IPS-20b (cell line): ENCODE measurements around the gene TUBA1B.
"Not testable (repeated sequence)": the region's sequence is repeated elsewhere in the genome, so short reads cannot be mapped to it uniquely, and the experiment has no call there.

Source experiments
- H3K27ac ChIP-seq: one replicate; pipeline ENCODE4 v1.5.1; 2013; ENCODE audit warnings: low read length
- H3K27me3 ChIP-seq: 2 replicates; pipeline ENCODE4 v1.6.1; 2013; ENCODE audit warnings: mild to moderate bottlenecking, low read length, inconsistent platforms; ENCODE audit not compliant: insufficient read depth
- H3K36me3 ChIP-seq: 2 replicates; pipeline ENCODE4 v1.6.1; 2013; ENCODE audit warnings: low read depth, mild to moderate bottlenecking, inconsistent platforms, low read length, moderate library complexity; ENCODE audit not compliant: insufficient read depth
- H3K4me1 ChIP-seq: 2 replicates; pipeline ENCODE4 v1.6.1; 2013; ENCODE audit warnings: mild to moderate bottlenecking, control low read depth, inconsistent platforms, low read length, moderate library complexity; ENCODE audit not compliant: insufficient read depth
- H3K4me3 ChIP-seq: 2 replicates; pipeline ENCODE4 v1.5.1; 2013; ENCODE audit warnings: mild to moderate bottlenecking, low read length, inconsistent platforms
- H3K9ac ChIP-seq: 2 replicates; pipeline ENCODE4 v1.6.1; 2013; ENCODE audit warnings: low read depth, mild to moderate bottlenecking, inconsistent platforms, low read length, moderate library complexity
- H3K9me3 ChIP-seq: 2 replicates; pipeline ENCODE4 v1.6.1; 2013; ENCODE audit warnings: mild to moderate bottlenecking, low read depth, low read length, inconsistent platforms; ENCODE audit not compliant: insufficient read depth

Gene TUBA1B

DNA sequence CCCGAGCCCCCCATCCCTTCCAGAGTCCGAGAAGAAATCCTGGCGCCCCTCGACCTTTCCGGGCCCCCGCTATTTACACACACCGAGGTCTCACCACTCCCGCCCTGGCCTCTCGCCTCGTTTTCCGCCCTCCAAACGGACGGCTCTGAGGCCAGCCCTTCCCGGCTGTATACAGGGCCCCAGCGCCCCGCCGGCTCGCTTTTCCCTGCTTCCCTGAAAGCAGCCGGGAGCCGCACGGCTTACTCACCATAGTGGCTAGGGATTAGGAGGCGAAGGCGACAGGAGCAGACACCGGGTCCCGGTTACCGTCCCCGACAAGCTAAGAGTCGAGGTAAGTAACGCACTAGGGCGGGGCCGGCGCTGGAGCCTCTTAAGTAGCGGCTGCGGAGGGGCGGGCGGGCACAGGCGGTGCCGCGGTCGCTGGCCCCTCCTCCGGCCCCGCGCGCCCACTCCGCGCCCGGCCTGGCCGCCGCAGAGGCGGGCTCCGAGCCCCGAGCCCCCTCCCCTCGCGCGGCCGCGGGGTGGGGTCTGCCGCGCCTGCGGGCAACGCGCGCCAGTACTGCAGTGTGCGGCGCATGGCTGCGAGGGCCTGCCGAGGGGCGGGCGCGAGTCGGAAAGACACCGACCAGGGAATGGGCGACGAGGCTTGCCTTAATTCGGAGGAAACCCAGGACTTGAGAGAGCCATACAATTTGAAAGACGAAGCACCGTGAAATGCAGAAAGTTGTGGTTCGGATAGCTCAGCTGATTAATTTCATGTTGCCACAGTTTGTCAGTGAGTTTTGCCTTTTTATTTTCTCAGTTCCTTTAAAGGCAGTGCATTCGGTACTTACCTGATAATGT lies at the start of gene TUBA1B:
TUBA1B (minus strand) TSS at position 345 of the 843 bp plus-strand sequence; CDS start at position 250, 95 bp downstream.
- peaks cover 39% of the 10 kb centered on the region for H3K36me3 ChIP-seq
- H3K9ac ChIP-seq, result peak within 1 kb of the TSS; percentile 98
- no peaks in the 10 kb centered on the region for H3K9me3 ChIP-seq
- H3K27ac ChIP-seq, result peak within 1 kb of the TSS; percentile 94
- H3K27me3 ChIP-seq, result no peaks in the 10 kb centered on the region
- H3K4me3 ChIP-seq, result peak within 1 kb of the TSS; percentile 96
- H3K4me1 ChIP-seq, result peaks cover 9% of the 10 kb centered on the region; the same call in 1 of the 2 replicates

DNA sequence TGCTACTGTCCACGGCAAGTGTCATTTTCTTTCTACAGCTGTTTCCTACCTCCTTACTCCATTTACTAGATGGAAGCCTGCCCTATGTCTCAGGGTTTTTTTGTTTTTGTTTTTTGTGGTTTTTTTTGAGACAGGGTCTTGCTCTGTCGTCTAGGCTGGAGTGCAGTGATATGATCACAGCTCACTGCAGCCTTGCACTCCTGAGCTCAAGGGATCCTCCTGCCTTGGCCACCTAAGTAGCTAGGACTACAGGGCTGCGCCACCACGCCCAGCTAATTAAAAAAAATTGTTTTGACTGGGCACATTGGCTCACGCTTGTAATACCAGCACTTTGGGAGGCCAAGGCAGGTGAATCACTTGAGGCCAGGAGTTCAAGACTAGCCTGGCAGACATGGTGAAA lies 43.0 kb upstream of the TUBA1B start:
- no peaks in the 10 kb centered on the region for H3K4me1 ChIP-seq
- no peaks in the 10 kb centered on the region for H3K27me3 ChIP-seq
- H3K9ac ChIP-seq, result no peak overlapping the region
- no peak overlapping the region for H3K27ac ChIP-seq
- H3K4me3 ChIP-seq, result no peak overlapping the region
- no peaks in the 10 kb centered on the region for H3K36me3 ChIP-seq
- no peaks in the 10 kb centered on the region for H3K9me3 ChIP-seq

DNA sequence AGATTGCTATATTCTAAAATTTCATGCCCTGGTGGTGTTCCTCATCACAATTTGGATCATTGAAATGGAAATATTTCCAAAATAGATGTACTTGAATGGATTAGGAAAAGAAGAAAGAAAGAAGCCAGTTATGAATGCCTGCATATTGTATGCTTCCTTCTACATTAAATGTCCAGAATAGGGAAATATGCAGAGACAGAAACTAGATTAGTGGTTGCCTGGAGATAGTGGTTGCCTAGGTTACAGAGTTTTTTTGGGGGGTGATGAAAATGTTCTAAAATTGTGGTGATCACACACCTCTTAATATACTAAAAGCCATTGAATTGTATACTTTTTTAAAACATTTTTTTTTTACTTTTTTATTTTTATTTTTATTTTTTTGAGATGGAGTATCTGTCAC lies 39.7 kb upstream of the TUBA1B start:
- H3K27me3 ChIP-seq, result no peaks in the 10 kb centered on the region
- no peaks in the 10 kb centered on the region for H3K36me3 ChIP-seq
- H3K9me3 ChIP-seq, result no peaks in the 10 kb centered on the region
- no peak overlapping the region for H3K4me3 ChIP-seq
- no peak overlapping the region for H3K9ac ChIP-seq
- H3K27ac ChIP-seq, result no peak overlapping the region
- H3K4me1 ChIP-seq, result no peaks in the 10 kb centered on the region

DNA sequence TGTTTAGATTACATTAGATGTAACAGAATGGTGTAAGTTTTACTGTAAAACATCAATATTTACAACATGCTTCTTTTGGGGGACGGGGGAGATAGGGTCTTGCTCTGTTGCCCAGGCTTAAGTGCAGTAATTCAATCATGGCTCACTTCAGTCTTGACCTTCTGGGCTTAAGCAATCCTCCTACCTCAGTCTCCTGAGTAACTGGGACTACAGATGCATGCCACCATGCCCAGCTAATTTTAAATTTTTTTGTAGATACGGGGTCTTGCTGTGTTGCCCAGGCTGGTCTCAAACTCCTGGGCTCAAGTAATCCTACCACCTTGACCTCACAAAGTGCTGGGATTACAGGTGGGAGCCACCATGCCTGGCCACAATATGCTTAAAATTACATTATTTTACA lies 33.9 kb upstream of the TUBA1B start:
- Histone ChIP-seq H3K9me3 (no peaks in the 10 kb centered on the region), H3K4me3 (no peak overlapping the region), H3K36me3 (no peaks in the 10 kb centered on the region), H3K4me1 (no peaks in the 10 kb centered on the region), H3K27me3 (no peaks in the 10 kb centered on the region), H3K9ac (no peak overlapping the region), H3K27ac (no peak overlapping the region)

DNA sequence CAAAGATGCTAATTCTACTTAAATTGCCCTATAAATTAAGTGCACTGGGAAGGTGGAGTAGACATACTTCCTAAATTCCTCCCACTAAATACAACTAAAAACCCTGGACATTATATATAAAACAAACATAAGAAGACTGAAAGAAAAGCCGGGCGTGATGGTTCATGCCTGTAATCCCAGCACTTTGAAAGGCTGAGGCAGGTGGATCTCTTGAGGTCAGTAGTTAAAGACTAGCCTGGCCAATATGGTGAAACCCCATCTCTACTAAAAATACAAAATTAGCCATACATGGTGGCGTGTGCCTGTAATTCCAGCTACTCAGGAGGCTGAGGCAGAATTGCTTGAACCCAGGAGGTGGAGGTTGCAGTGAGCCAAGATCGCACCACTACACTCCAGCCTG lies 30.7 kb upstream of the TUBA1B start:
- H3K4me1 ChIP-seq, H3K27ac ChIP-seq, H3K9me3 ChIP-seq, H3K36me3 ChIP-seq, H3K9ac ChIP-seq, H3K4me3 ChIP-seq, H3K27me3 ChIP-seq: not testable (repeated sequence)

DNA sequence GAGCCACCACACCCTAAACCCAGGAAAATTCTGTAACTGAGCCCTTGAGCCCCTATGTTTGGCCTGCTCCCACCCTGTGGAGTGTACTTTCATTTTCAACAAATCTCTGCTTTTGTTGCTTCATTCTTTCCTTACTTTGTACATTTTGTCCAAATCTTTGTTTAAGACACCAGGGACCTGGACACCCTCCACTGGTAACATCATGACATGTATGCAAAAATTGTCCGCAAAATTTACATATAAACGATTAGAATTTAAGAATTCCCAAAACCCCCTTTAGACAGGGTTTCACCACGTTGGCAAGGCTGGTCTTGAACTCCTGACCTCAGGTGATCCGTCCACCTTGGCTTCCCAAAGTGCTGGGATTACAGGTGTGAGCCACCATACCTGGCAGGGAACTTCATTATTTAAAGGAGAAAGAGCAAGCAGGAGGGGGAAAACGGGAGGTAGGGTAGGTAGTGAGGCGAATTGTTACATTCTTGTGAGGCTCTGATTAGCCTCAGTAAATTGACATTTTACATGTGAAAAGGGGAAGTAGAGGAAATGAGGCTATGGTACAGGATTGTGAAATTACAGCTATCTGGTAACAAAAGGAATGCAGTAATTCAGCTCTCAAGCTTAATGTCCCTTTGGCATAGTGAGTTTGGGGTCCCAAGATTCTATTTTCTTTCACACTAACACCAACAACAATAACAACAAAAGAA lies 30.0 kb upstream of the TUBA1B start:
- H3K4me3 ChIP-seq, result no peak overlapping the region
- no peaks in the 10 kb centered on the region for H3K36me3 ChIP-seq
- H3K27ac ChIP-seq, result no peak overlapping the region
- no peaks in the 10 kb centered on the region for H3K4me1 ChIP-seq
- H3K27me3 ChIP-seq, result no peaks in the 10 kb centered on the region
- H3K9ac ChIP-seq, result no peak overlapping the region
- no peaks in the 10 kb centered on the region for H3K9me3 ChIP-seq

DNA sequence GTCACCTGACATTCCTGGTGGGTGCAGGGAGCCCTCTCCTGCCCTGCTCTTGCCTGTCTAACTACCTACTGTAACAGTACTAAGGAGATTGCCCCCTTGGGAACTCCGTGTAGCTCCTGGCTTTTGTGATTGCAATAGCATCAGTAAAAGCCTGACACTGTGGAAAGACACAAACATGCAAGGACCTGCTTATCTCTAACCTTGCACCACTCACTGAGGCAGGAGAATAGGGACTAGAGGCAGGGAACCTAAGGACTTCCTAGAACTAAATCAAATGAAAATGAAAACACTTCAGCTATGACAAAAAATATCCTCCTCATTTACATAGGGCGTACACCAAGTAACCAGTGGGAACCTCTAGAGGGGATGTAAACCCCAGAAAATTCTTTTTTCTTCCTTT lies 29.2 kb upstream of the TUBA1B start:
- no peaks in the 10 kb centered on the region for H3K36me3 ChIP-seq
- no peaks in the 10 kb centered on the region for H3K27me3 ChIP-seq
- no peak overlapping the region for H3K9ac ChIP-seq
- H3K27ac ChIP-seq, result no peak overlapping the region
- H3K4me3 ChIP-seq, result no peak overlapping the region
- H3K9me3 ChIP-seq, result no peaks in the 10 kb centered on the region
- no peaks in the 10 kb centered on the region for H3K4me1 ChIP-seq

DNA sequence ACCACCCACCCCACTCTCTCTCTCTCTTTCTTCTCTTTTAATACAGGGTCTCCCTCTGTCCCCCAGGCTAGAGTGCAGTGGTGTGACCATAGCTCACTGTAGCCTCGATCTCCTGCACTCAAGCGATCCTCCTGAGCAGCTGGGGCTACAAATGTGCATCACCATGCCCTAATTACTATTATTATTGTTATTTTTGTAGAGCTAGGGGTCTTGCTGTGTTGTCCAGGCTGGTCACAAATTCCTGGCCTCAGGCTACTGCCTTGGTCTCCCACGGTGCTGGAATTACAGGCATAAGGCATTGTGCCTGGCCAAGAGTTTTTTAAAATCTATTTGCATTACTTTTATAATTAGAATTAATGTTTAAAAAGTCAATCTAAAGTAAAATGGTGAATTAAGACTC lies 23.0 kb upstream of the TUBA1B start:
- Histone ChIP-seq H3K27ac (no peak overlapping the region), H3K36me3 (no peaks in the 10 kb centered on the region), H3K27me3 (no peaks in the 10 kb centered on the region), H3K9ac (no peak overlapping the region), H3K4me1 (no peaks in the 10 kb centered on the region), H3K9me3 (no peaks in the 10 kb centered on the region), H3K4me3 (no peak overlapping the region)

DNA sequence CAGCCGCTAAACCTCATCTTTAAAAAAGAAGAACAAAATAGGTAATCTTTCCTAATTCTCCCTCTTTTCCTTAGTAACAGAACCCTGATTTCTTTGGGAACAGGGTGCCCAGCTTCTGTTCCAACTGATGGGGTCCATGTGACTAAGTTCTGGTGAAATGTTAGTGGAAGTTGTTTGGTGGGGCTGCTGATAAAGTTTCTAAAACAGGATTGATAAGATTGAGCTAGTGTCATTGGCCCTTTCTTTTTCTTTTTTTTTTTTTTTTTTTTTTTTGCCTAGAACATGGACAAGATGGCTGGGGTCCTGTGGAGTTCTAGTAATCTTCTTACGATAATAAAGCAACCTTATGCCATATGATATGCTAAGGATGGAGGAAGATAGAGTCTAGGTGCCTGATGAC lies 16.2 kb upstream of the TUBA1B start:
- no peaks in the 10 kb centered on the region for H3K36me3 ChIP-seq
- no peaks in the 10 kb centered on the region for H3K4me1 ChIP-seq
- no peak overlapping the region for H3K4me3 ChIP-seq
- H3K27ac ChIP-seq, result no peak overlapping the region
- H3K27me3 ChIP-seq, result no peaks in the 10 kb centered on the region
- H3K9me3 ChIP-seq, result no peaks in the 10 kb centered on the region
- no peak overlapping the region for H3K9ac ChIP-seq

DNA sequence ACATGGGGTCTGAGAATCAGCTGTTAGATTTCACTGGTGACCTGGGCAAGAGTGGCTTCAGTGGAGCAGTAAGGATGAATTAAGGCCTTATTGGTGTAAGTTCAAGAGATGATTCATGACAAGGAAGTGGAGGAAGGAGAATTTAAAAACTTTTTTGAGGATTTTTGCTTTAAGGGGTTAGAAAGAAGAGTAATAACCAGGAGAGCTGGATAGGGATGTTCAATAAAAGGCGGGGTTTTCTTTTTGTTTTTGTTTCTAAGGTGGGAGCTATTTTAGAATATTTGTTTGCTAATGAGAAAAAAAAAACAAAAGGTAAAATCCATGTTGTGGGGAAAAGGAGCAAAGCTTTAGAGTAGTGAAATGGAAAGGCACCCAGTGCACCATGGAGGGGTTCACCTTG lies 15.2 kb upstream of the TUBA1B start:
- Histone ChIP-seq H3K9me3 (no peaks in the 10 kb centered on the region), H3K9ac (no peak overlapping the region), H3K27ac (no peak overlapping the region)

DNA sequence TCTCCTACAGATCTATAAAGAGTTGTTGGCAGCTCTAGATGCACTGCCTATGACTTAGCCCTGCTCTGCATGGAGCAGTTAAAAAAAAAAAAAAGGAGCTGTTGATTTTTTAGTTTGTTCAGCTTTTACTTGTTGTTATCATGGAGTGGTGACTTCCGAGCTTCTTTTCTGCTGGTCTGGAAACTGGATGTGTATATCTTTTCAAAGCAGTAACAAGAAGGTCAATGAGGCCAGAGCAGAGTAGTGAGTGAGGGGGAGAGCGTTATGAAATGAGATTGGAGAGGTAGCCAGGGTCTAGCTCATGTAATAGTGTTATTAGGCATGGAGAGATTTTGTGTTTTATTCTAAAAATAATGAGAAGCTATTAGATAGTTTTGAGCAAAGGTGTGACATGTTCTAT lies 13.2 kb upstream of the TUBA1B start:
- Histone ChIP-seq H3K4me1 (no peaks in the 10 kb centered on the region), H3K4me3 (no peak overlapping the region), H3K27me3 (no peaks in the 10 kb centered on the region), H3K36me3 (no peaks in the 10 kb centered on the region), H3K9me3 (no peaks in the 10 kb centered on the region), H3K9ac (no peak overlapping the region), H3K27ac (no peak overlapping the region)

More for the DNA sequence above, 15.2 kb upstream of the TUBA1B start:
- no peaks in the 10 kb centered on the region for H3K4me1 ChIP-seq
- no peak overlapping the region for H3K4me3 ChIP-seq
- H3K36me3 ChIP-seq, result no peaks in the 10 kb centered on the region
- H3K27me3 ChIP-seq, result no peaks in the 10 kb centered on the region

DNA sequence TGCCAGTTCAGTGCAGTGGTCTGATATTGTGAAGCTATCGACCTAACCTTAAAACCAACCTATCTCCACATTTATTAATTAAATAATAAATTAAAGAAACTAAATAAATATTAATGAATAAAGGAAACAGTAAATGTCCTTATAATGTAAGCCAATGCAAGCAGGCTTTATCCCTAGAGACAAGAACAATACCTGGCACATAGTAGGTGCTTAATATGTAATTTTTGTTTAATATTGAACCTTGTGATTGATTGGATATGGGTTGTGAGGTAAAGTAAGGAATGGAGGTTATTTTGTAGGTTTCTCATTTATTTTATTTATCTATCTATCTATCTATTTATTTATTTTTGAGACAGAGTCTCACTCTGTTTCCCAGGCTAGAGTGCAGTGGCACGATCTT lies 7.8 kb upstream of the TUBA1B start:
- H3K4me1 ChIP-seq, result no peaks in the 10 kb centered on the region
- no peaks in the 10 kb centered on the region for H3K36me3 ChIP-seq
- H3K4me3 ChIP-seq, result no peak overlapping the region
- no peak overlapping the region for H3K27ac ChIP-seq
- no peaks in the 10 kb centered on the region for H3K9me3 ChIP-seq
- H3K9ac ChIP-seq, result no peak overlapping the region
- no peaks in the 10 kb centered on the region for H3K27me3 ChIP-seq
